WTC11 (cell line): ENCODE measurements around the gene KRI1. TPM values are rescaled to one million over a fixed set of nuclear protein-coding genes. Genes with fewer than 3 reads are reported as not detected.
A peak's percentile ranks its signal among the peaks of the same experiment; 100 is the strongest.

Experiments
- ATAC-seq: fragments of 200-7000 bp; cut with Tn5 transposase; 2 replicates; pipeline ENCODE4 v1.10.0; 2021; ENCODE audit warnings: mild to moderate bottlenecking, moderate library complexity
- CTCF ChIA-PET: fragments of 300-600 bp; sonication (Branson Sonifier 250); formaldehyde crosslinking; loops from one replicate; lab custom pipeline; 2021; ENCODE audit warnings: antibody characterized with exemption; lab: Charles Lee
- POLR2A ChIA-PET: fragments of 350-600 bp; sonication (Branson Sonifier 250); formaldehyde crosslinking; loops from one replicate; lab custom pipeline; 2021; ENCODE audit warnings: antibody characterized with exemption; lab: Charles Lee
- DNase-seq: peaks from one replicate; pipeline ENCODE4 v3.0.0; 2021; ENCODE audit warnings: low spot score
- H3K27ac Mint-ChIP-seq: 2 replicates; pipeline ENCODE4 v1.8.0; 2021; ENCODE audit warnings: mixed read lengths
- H3K27me3 Mint-ChIP-seq: 2 replicates; pipeline ENCODE4 v1.8.0; 2021; ENCODE audit warnings: low read depth, mild to moderate bottlenecking, moderate library complexity, mixed read lengths
- H3K36me3 Mint-ChIP-seq: 2 replicates; pipeline ENCODE4 v1.8.0; 2021; ENCODE audit warnings: mixed read lengths
- H3K4me1 Mint-ChIP-seq: 2 replicates; pipeline ENCODE4 v1.8.0; 2022; ENCODE audit warnings: mixed read lengths
- H3K4me3 Mint-ChIP-seq: 2 replicates; pipeline ENCODE4 v1.8.0; 2021; ENCODE audit warnings: mild to moderate bottlenecking, moderate library complexity, mixed read lengths
- H3K9me3 Mint-ChIP-seq: 2 replicates; pipeline ENCODE4 v1.8.0; 2021; ENCODE audit warnings: mixed read lengths
- ERG ChIP-seq: fragments of 250-450 bp; sonication (Bioruptor Pico); IDR thresholded peaks from 2 replicates; pipeline ENCODE4 v1.8.0; 2021; ENCODE audit warnings: mild to moderate bottlenecking
- GTF2I ChIP-seq: fragments of 250-450 bp; sonication (Bioruptor Pico); conservative IDR thresholded peaks from 2 replicates; pipeline ENCODE4 v1.4.0; 2021; ENCODE audit warnings: mild to moderate bottlenecking
- IRF2 ChIP-seq: sonication (generic); formaldehyde crosslinking; IDR thresholded peaks from 2 replicates; pipeline ENCODE4 v1.8.0; 2022; ENCODE audit warnings: low read depth, missing genetic modification reagents, borderline replicate concordance
- MLX ChIP-seq: sonication (generic); formaldehyde crosslinking; IDR thresholded peaks from 2 replicates; pipeline ENCODE4 v1.8.1; 2023; ENCODE audit warnings: mild to moderate bottlenecking, missing genetic modification reagents, moderate library complexity
- MYBL2 ChIP-seq: sonication (generic); formaldehyde crosslinking; IDR thresholded peaks from 2 replicates; pipeline ENCODE4 v1.8.1; 2023; ENCODE audit warnings: mild to moderate bottlenecking, moderate library complexity, missing genetic modification reagents
- NFATC4 ChIP-seq: fragments of 250-450 bp; sonication (Bioruptor Pico); IDR thresholded peaks from 2 replicates; pipeline ENCODE4 v1.9.0; 2021; ENCODE audit warnings: mild to moderate bottlenecking
- NR1H2 ChIP-seq: sonication (generic); formaldehyde crosslinking; IDR thresholded peaks from 2 replicates; pipeline ENCODE4 v1.9.0; 2021; ENCODE audit warnings: mild to moderate bottlenecking, moderate library complexity, missing genetic modification reagents
- PRDM15 ChIP-seq: sonication (generic); formaldehyde crosslinking; IDR thresholded peaks from 2 replicates; pipeline ENCODE4 v1.8.0; 2022; ENCODE audit warnings: missing genetic modification reagents
- PREB ChIP-seq: sonication (generic); formaldehyde crosslinking; IDR thresholded peaks from 2 replicates; pipeline ENCODE4 v1.8.1; 2022; ENCODE audit warnings: mild to moderate bottlenecking, missing genetic modification reagents, moderate library complexity, borderline replicate concordance
- SOX15 ChIP-seq: fragments of 250-450 bp; sonication (Bioruptor Pico); IDR thresholded peaks from 2 replicates; pipeline ENCODE4 v1.9.0; 2021; ENCODE audit warnings: mild to moderate bottlenecking
- TCF7 ChIP-seq: sonication (generic); formaldehyde crosslinking; IDR thresholded peaks from 2 replicates; pipeline ENCODE4 v1.8.0; 2022; ENCODE audit warnings: mild to moderate bottlenecking, low read depth, missing genetic modification reagents, moderate library complexity
- ZNF121 ChIP-seq: sonication (generic); formaldehyde crosslinking; IDR thresholded peaks from 2 replicates; pipeline ENCODE4 v1.8.0; 2023; ENCODE audit warnings: missing genetic modification reagents
- ZNF423 ChIP-seq: fragments of 250-450 bp; sonication (Bioruptor Pico); IDR thresholded peaks from 2 replicates; pipeline ENCODE4 v2.1.2; 2022; ENCODE audit warnings: mild to moderate bottlenecking, moderate library complexity
- ZNF425 ChIP-seq: fragments of 250-450 bp; sonication (Bioruptor Pico); conservative IDR thresholded peaks from 2 replicates; pipeline ENCODE4 v1.9.0; 2021; ENCODE audit warnings: mild to moderate bottlenecking
- ZSCAN18 ChIP-seq: fragments of 250-450 bp; sonication (Bioruptor Pico); IDR thresholded peaks from 2 replicates; pipeline ENCODE4 v2.1.2; 2022; ENCODE audit warnings: mild to moderate bottlenecking, moderate library complexity
- total RNA-seq: library from RNA; stranded (reverse); gene quantifications from 3 replicates; pipeline ENCODE4 v1.2.3, GENCODE V29; 2021

Gene KRI1
- total RNA-seq, 1 experiment from 2014 or later = 43.6 TPM

GRCh38 chr19:10586396-10586795, 20.6 kb upstream of the KRI1 start:
- Mint-ChIP-seq H3K36me3 (peaks cover 22% of the 10 kb centered on the region; the same call in 1 of the 2 replicates), H3K27me3 (peaks cover 7% of the 10 kb centered on the region), H3K27ac (peak overlapping the region; percentile 69)
- DNase-seq (no peak), ATAC-seq (no peak)
- TF ChIP-seq NR1H2 (CRISPR knock-in tag) (no peak), ZNF423 (CRISPR knock-in tag) (no peak), NFATC4 (CRISPR knock-in tag) (no peak), ERG (no peak), SOX15 (no peak), TCF7 (CRISPR knock-in tag) (no peak), GTF2I (no peak), ZNF425 (no peak), PRDM15 (CRISPR knock-in tag) (no peak), PREB (CRISPR knock-in tag) (no peak), ZSCAN18 (CRISPR knock-in tag) (no peak), MYBL2 (no peak), MLX (CRISPR knock-in tag) (no peak)
- TF ChIP-seq, all 79 proteins: peak for 0
- POLR2A ChIA-PET = no interaction called here
- H3K4me1 Mint-ChIP-seq = peaks cover 13% of the 10 kb centered on the region
- H3K4me3 Mint-ChIP-seq = peak overlapping the region; percentile 90
- CTCF ChIA-PET = interaction anchor here (0.9 to 2.2 kb wide), 4 partner anchors 10 to 113 kb away, joined by 3 to 10 read pairs (median 5); no protein-coding TSS in a partner anchor
- peaks cover 7% of the 10 kb centered on the region; the same call in 1 of the 2 replicates for H3K9me3 Mint-ChIP-seq

- ATAC-seq = peak; percentile 27
- H3K4me3 Mint-ChIP-seq = no peak overlapping the region
- H3K36me3 Mint-ChIP-seq = peaks cover 41% of the 10 kb centered on the region
- CTCF ChIA-PET = interaction anchor here (0.6 to 4.5 kb wide), 4 partner anchors 62 to 356 kb away, joined by 4 to 276 read pairs (median 15); no protein-coding TSS in a partner anchor
- H3K27me3 Mint-ChIP-seq = peaks cover 7% of the 10 kb centered on the region
- TF ChIP-seq IRF2 (no peak), ZNF121 (CRISPR knock-in tag) (peak; percentile 65; the same call in 1 of the 2 replicates)
- no peak overlapping the region for H3K27ac Mint-ChIP-seq
- POLR2A ChIA-PET = interaction anchor here (0.7 kb wide), 1 partner anchor 62 kb away, joined by 3 read pairs; no protein-coding TSS in a partner anchor
- DNase-seq = no peak
- peaks cover 15% of the 10 kb centered on the region for H3K4me1 Mint-ChIP-seq
- peaks cover 7% of the 10 kb centered on the region; the same call in 1 of the 2 replicates for H3K9me3 Mint-ChIP-seq
Measured at GRCh38 chr19:10583036-10583776, 17.4 kb upstream of the KRI1 start.
